ENCODE data around the gene KIAA0319L.

The KIAA0319L gene

GRCh38 chr1:35452106-35452774, 105.0 kb downstream of the KIAA0319L start:
- H3K27ac ChIP-seq (ENCODE audit: low read depth, low read length), result peak overlapping the region; percentile 31
- H3K27me3 ChIP-seq (ENCODE audit: control insufficient read depth, insufficient read depth, low read length), result no peaks in the 10 kb centered on the region
- peaks cover 20% of the 10 kb centered on the region for H3K4me1 ChIP-seq (ENCODE audit: control insufficient read depth, insufficient read depth, low read length)
- no peak overlapping the region for H3K4me3 ChIP-seq (ENCODE audit: low read length)
- H3K36me3 ChIP-seq (ENCODE audit: control insufficient read depth, insufficient read depth, low read length), result peaks cover 10% of the 10 kb centered on the region
- H3K9ac ChIP-seq (ENCODE audit: low read length), result no peak overlapping the region

- Histone ChIP-seq H3K4me3 (ENCODE audit: low read length) (no peak overlapping the region), H3K27ac (ENCODE audit: low read depth, low read length) (no peak overlapping the region), H3K4me1 (ENCODE audit: control insufficient read depth, insufficient read depth, low read length) (peaks cover 20% of the 10 kb centered on the region), H3K36me3 (ENCODE audit: control insufficient read depth, insufficient read depth, low read length) (peaks cover 10% of the 10 kb centered on the region), H3K27me3 (ENCODE audit: control insufficient read depth, insufficient read depth, low read length) (no peaks in the 10 kb centered on the region), H3K9ac (ENCODE audit: low read length) (no peak overlapping the region)
Observed at GRCh38 chr1:35451125-35451528, 106.1 kb downstream of the KIAA0319L start.

DNA sequence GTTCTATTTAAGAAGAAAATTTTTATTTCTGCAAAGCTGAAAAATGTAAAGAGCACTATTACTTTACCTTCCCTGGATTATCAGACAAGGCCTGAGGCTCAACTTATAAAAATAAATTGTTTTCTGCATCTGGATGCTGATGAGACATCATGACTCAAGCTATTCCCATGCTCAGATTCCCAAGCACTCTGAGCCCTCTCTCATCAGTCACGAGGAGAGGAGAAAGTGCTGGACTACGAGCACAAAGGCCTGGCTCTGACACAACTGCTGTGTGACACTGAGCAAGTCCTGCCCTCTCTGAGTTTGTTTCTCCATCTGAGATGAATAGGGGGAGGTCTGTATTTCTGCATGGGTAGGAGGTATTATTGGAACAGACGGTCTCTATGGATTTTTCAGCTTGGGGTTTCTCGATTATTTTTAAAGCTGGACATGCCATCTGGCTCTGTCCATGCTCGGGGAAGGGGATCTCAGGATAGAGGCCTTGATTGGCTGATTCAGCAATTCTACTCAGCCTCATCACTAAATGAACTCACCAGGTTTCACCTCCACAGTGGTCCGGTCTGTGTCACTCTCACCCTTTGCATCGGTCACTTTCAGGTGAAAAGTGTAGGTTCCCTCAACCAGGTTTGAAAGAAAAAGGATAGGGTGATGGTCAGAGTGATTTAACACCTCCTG, 107.7 kb downstream of the KIAA0319L start:
- H3K27ac ChIP-seq (ENCODE audit: low read depth, low read length), result no peak overlapping the region
- H3K36me3 ChIP-seq (ENCODE audit: control insufficient read depth, insufficient read depth, low read length), result peaks cover 11% of the 10 kb centered on the region
- no peak overlapping the region for H3K9ac ChIP-seq (ENCODE audit: low read length)
- H3K4me1 ChIP-seq (ENCODE audit: control insufficient read depth, insufficient read depth, low read length), result peaks cover 20% of the 10 kb centered on the region
- H3K4me3 ChIP-seq (ENCODE audit: low read length), result no peak overlapping the region
- H3K27me3 ChIP-seq (ENCODE audit: control insufficient read depth, insufficient read depth, low read length), result no peaks in the 10 kb centered on the region

DNA sequence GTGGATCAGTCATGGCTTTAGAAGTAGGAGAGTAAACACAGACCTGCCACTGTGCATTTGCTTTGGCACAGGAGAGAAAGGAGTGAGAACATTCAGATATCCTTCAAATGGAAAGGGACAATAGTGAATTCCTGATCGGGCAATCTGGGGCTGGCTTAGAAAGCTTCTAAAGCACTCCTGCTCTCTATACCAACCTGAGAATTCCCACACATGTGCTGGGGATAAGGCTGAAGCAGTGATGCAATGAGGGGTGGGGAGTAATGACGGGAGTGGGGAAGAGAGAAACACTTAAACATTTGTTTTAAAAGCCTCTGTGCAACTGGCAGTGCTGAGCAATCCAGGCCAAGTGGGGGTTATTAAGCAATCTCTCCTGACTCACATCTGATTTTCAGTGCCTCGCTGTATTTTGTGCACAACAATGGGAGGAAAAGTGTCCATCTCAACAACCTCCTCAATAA, 108.8 kb downstream of the KIAA0319L start:
- Histone ChIP-seq H3K4me1 (ENCODE audit: control insufficient read depth, insufficient read depth, low read length) (peaks cover 20% of the 10 kb centered on the region), H3K36me3 (ENCODE audit: control insufficient read depth, insufficient read depth, low read length) (peaks cover 15% of the 10 kb centered on the region), H3K9ac (ENCODE audit: low read length) (no peak overlapping the region), H3K27ac (ENCODE audit: low read depth, low read length) (no peak overlapping the region), H3K27me3 (ENCODE audit: control insufficient read depth, insufficient read depth, low read length) (no peaks in the 10 kb centered on the region), H3K4me3 (ENCODE audit: low read length) (no peak overlapping the region)

- H3K27ac ChIP-seq (ENCODE audit: low read depth, low read length), result no peak overlapping the region
- no peak overlapping the region for H3K4me3 ChIP-seq (ENCODE audit: low read length)
- H3K4me1 ChIP-seq (ENCODE audit: control insufficient read depth, insufficient read depth, low read length), result peaks cover 12% of the 10 kb centered on the region
- H3K9ac ChIP-seq (ENCODE audit: low read length), result no peak overlapping the region
- H3K36me3 ChIP-seq (ENCODE audit: control insufficient read depth, insufficient read depth, low read length), result peaks cover 22% of the 10 kb centered on the region
- H3K27me3 ChIP-seq (ENCODE audit: control insufficient read depth, insufficient read depth, low read length), result no peaks in the 10 kb centered on the region
Observed at GRCh38 chr1:35447278-35447677, 109.9 kb downstream of the KIAA0319L start.

DNA sequence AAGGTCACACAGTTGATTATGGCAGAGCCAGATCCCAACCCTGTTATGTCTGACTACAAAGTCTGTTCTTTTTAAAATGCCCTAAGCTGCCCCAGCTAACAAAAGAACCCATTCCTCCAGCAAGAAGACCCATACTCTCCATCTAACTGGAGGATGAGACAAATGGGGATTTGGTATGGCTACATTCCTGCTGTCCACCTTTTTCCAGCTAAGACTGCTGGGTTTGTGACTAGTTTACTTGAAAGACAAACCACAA, 112.8 kb downstream of the KIAA0319L start:
- Histone ChIP-seq H3K27me3 (ENCODE audit: control insufficient read depth, insufficient read depth, low read length) (no peaks in the 10 kb centered on the region), H3K27ac (ENCODE audit: low read depth, low read length) (no peak overlapping the region), H3K4me1 (ENCODE audit: control insufficient read depth, insufficient read depth, low read length) (no peaks in the 10 kb centered on the region), H3K4me3 (ENCODE audit: low read length) (no peak overlapping the region), H3K9ac (ENCODE audit: low read length) (no peak overlapping the region), H3K36me3 (ENCODE audit: control insufficient read depth, insufficient read depth, low read length) (peaks cover 43% of the 10 kb centered on the region)

DNA sequence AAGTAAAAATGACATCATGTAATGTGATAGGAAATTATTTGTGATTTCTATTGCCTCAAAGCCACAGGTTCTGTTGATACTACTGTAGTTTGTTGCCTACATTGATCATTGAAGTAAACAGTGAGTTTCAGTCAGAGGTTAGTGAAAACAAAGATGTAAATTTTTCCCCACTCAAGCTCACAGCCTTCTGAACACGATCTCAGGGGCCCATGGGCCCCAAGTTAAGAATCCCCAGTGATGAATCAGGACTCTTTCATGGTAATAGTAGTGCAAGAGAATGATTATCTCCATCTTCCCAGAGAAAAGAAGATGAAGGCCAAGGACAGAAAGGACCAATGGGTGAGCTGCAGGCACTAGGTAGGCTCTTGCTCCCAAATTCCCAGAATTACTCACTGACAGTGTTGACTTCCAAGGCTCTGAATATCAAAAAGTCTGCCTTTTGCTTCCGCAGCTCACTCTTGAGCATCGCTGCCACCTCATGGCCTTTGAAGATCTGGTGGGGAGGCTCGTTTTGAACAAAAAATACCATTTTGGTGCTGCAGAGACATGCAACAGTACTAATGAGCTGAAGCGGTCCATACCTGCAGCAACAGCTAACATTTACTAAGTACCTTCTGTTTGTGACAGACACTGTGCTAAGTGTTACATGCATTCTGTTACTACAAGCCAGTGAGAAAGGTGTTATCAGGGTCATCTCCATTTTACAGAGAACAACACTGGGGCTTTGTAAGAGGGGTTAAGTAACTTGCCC, 113.3 kb downstream of the KIAA0319L start:
- peaks cover 46% of the 10 kb centered on the region for H3K36me3 ChIP-seq (ENCODE audit: control insufficient read depth, insufficient read depth, low read length)
- H3K4me1 ChIP-seq (ENCODE audit: control insufficient read depth, insufficient read depth, low read length), result no peaks in the 10 kb centered on the region

DNA sequence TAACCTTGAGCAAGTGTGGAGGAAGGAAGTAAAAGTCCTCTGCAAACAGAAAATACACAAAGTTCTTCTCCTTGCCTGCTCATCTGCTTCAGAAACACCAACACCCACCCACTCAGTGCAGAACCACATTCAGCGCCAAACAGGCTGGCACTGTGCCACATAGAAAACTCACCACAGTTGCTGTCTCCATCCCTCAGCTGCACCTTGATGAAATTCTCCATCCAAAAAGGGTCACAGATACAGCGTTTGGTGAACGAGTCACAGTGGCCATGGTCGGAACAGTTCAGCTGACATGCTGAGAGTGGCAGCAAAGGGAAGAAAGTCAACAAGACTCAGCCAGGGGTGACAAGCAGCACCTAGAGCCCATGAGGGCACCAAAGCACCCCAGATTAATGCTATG, 114.5 kb downstream of the KIAA0319L start:
- Histone ChIP-seq H3K9ac (ENCODE audit: low read length) (no peak overlapping the region), H3K27ac (ENCODE audit: low read depth, low read length) (no peak overlapping the region), H3K27me3 (ENCODE audit: control insufficient read depth, insufficient read depth, low read length) (no peaks in the 10 kb centered on the region), H3K4me1 (ENCODE audit: control insufficient read depth, insufficient read depth, low read length) (no peaks in the 10 kb centered on the region), H3K4me3 (ENCODE audit: low read length) (no peak overlapping the region), H3K36me3 (ENCODE audit: control insufficient read depth, insufficient read depth, low read length) (peaks cover 36% of the 10 kb centered on the region)

More for the DNA sequence above, 113.3 kb downstream of the KIAA0319L start:
- H3K27ac ChIP-seq (ENCODE audit: low read depth, low read length), result no peak overlapping the region
- no peak overlapping the region for H3K9ac ChIP-seq (ENCODE audit: low read length)
- H3K4me3 ChIP-seq (ENCODE audit: low read length), result no peak overlapping the region
- no peaks in the 10 kb centered on the region for H3K27me3 ChIP-seq (ENCODE audit: control insufficient read depth, insufficient read depth, low read length)

- H3K4me1 ChIP-seq (ENCODE audit: control insufficient read depth, insufficient read depth, low read length), result no peaks in the 10 kb centered on the region
- H3K27me3 ChIP-seq (ENCODE audit: control insufficient read depth, insufficient read depth, low read length), result no peaks in the 10 kb centered on the region
- H3K27ac ChIP-seq (ENCODE audit: low read depth, low read length), result no peak overlapping the region
- peaks cover 42% of the 10 kb centered on the region for H3K36me3 ChIP-seq (ENCODE audit: control insufficient read depth, insufficient read depth, low read length)
- no peak overlapping the region for H3K9ac ChIP-seq (ENCODE audit: low read length)
- no peak overlapping the region for H3K4me3 ChIP-seq (ENCODE audit: low read length)
Observed at GRCh38 chr1:35441926-35442579, 115.2 kb downstream of the KIAA0319L start.

DNA sequence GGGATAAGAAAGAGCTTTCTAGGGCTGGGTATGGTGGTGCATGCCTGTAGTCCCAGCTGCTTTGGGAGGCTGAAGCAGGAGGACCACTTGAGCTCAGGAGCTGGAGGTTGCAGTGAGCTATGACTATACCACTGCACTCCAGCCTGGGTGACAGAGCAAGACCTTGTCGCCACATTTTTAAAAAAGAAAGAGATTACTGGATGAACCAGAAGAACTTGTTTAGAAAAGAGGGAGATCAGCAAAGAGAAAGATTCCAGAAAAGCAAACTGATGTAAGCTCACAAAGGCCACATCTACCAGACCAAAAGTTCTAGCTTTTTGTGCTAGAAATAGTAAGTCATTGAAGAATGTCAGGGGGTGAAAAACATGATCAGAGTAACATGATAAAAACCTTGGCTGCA, 117.6 kb downstream of the KIAA0319L start:
- Histone ChIP-seq H3K9ac (ENCODE audit: low read length) (no peak overlapping the region), H3K27ac (ENCODE audit: low read depth, low read length) (no peak overlapping the region), H3K36me3 (ENCODE audit: control insufficient read depth, insufficient read depth, low read length) (peaks cover 47% of the 10 kb centered on the region)

DNA sequence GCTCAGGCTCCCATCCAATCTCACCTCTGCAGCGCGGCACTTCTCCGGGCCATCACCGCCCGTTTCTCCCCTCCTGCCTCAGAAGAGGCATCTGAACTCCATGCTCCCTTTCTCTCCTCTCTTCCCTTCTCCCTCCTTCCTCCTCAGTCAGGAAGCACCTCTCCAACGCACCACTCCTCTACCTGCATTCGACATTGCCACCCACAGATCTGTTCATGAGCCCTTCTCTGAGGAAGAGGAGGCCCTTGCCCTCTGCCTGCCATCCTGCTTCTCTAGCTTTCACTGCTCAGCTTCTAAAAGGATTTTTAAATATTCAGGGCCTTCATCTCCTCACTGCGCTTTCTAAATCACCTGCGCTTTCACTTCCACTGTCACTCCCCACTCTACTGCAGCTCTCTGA, 120.0 kb downstream of the KIAA0319L start:
- Histone ChIP-seq H3K27me3 (ENCODE audit: control insufficient read depth, insufficient read depth, low read length) (no peaks in the 10 kb centered on the region), H3K4me3 (ENCODE audit: low read length) (no peak overlapping the region), H3K36me3 (ENCODE audit: control insufficient read depth, insufficient read depth, low read length) (peaks cover 39% of the 10 kb centered on the region), H3K4me1 (ENCODE audit: control insufficient read depth, insufficient read depth, low read length) (no peaks in the 10 kb centered on the region), H3K27ac (ENCODE audit: low read depth, low read length) (no peak overlapping the region), H3K9ac (ENCODE audit: low read length) (no peak overlapping the region)

More for the DNA sequence above, 117.6 kb downstream of the KIAA0319L start:
- Histone ChIP-seq H3K27me3 (ENCODE audit: control insufficient read depth, insufficient read depth, low read length) (no peaks in the 10 kb centered on the region), H3K4me1 (ENCODE audit: control insufficient read depth, insufficient read depth, low read length) (no peaks in the 10 kb centered on the region), H3K4me3 (ENCODE audit: low read length) (no peak overlapping the region)

DNA sequence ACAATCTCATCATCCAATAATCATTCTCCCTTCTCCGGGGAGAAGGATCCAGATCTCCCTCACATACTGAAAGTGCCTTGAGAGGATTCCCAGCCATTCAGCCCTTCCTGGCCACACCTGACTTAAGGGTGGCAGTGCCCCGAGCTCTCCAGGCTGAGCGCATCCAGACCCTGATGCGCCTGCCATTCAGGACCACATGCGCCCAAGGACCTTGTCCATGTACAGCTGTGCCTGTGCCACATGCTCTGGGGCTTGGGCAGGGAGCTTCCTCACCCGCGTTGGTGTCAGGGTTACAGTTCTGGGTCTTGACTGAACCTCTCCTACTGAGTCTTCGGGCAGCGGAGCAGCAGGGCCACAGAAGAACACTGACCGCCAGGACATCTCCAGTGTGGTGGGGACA, 121.1 kb downstream of the KIAA0319L start:
- Histone ChIP-seq H3K4me1 (ENCODE audit: control insufficient read depth, insufficient read depth, low read length) (no peaks in the 10 kb centered on the region), H3K36me3 (ENCODE audit: control insufficient read depth, insufficient read depth, low read length) (peaks cover 30% of the 10 kb centered on the region), H3K4me3 (ENCODE audit: low read length) (no peak overlapping the region), H3K27me3 (ENCODE audit: control insufficient read depth, insufficient read depth, low read length) (no peaks in the 10 kb centered on the region), H3K9ac (ENCODE audit: low read length) (no peak overlapping the region), H3K27ac (ENCODE audit: low read depth, low read length) (no peak overlapping the region)

All from rectal smooth muscle tissue (tissue), 1 donor.